ENCODE results near the gene RABL6.

RABL6 gene

DNA sequence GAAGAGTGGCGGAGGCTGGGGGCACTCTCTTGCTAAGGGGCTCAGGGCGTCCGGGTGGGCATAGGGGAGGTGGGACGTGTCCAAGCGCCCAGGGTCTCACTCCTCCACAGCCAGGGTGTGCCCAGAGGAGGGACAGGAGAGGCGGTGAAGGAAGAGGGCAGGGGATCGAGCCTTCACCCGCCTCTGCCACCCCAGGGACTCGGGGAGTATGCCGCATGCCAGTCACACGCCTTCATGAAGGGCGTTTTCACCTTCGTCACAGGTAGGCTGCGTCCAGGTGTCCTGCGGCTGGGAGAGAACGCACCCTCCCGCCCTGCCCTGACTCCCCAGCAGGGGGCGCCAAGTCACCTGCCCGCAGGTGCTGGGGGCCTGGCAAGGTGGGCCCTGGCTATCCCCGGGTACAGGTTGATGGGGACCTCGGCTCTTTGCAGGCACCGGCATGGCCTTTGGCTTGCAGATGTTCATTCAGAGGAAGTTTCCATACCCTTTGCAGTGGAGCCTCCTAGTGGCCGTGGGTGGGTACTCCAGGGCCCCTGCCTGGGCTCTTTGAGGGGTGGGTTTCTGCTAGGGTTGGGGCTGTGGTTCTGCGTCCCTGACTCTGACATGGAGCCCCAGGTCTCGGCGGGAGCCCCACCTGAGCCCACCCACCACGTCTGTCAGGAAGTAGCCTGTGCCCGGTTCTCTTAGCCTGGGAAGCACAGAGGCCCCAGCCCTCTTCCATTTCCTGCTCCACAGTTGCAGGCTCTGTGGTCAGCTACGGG lies 16.1 kb upstream of the RABL6 start:
- peak overlapping the region; percentile 89 for H3K27ac ChIP-seq
- DNase-seq (ENCODE audit: low spot score) = peak; percentile 95
- POLR2A ChIA-PET (ENCODE audit: low non-redundant PET) = interaction anchor here (1.2 kb wide), 1 partner anchor 15 kb away, joined by 5 read pairs; no protein-coding TSS in a partner anchor
- CTCF ChIA-PET = interaction anchor here (0.7 to 2.4 kb wide), 7 partner anchors 9 to 96 kb away, joined by 3 to 16 read pairs (median 4); partner anchors contain the start of gene RABL6
- TF ChIP-seq, protein P1, sequence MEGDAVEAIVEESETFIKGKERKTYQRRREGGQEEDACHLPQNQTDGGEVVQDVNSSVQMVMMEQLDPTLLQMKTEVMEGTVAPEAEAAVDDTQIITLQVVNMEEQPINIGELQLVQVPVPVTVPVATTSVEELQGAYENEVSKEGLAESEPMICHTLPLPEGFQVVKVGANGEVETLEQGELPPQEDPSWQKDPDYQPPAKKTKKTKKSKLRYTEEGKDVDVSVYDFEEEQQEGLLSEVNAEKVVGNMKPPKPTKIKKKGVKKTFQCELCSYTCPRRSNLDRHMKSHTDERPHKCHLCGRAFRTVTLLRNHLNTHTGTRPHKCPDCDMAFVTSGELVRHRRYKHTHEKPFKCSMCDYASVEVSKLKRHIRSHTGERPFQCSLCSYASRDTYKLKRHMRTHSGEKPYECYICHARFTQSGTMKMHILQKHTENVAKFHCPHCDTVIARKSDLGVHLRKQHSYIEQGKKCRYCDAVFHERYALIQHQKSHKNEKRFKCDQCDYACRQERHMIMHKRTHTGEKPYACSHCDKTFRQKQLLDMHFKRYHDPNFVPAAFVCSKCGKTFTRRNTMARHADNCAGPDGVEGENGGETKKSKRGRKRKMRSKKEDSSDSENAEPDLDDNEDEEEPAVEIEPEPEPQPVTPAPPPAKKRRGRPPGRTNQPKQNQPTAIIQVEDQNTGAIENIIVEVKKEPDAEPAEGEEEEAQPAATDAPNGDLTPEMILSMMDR (conservative IDR thresholded peaks at IDR 0.05; ENCODE audit: low read depth) = peak; percentile 100

DNA sequence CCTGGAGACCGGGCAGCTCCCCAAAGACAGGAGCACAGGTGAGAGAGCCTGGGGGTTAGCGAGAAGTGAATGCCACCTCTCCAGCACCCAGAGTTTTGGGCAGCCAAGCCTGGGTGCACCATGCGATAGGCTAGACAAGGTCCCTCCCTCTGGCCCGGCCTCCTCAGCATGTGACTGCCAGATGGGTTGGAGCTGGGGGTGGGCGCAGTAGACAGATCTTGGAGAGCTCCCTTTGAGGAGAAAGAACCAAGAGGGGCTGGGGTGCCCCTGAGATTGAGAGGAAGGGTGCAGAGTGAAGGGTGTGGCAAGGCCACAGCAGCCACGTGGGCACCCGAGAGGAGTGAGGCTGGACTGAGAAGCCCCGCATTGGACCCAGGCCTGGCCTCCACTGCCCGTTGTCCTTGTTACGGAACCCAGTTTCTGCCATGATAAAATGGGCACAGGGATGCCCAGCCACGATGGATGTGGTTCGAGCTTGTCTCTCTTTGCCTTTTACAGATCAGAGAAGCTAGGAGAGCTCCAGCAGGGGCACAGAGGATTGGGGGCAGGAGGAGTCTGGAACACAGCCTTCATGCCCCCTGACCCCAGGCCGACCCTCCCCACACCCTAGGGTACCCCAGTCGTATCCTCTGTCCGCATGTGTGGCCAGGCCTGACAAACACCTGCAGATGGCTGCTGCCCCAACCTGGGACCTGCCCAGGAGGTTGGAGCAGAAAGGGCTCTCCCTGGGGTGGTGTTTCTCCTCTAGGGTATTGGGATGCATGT lies 15.2 kb upstream of the RABL6 start:
- DNase-seq (ENCODE audit: low spot score) = no peak

DNA sequence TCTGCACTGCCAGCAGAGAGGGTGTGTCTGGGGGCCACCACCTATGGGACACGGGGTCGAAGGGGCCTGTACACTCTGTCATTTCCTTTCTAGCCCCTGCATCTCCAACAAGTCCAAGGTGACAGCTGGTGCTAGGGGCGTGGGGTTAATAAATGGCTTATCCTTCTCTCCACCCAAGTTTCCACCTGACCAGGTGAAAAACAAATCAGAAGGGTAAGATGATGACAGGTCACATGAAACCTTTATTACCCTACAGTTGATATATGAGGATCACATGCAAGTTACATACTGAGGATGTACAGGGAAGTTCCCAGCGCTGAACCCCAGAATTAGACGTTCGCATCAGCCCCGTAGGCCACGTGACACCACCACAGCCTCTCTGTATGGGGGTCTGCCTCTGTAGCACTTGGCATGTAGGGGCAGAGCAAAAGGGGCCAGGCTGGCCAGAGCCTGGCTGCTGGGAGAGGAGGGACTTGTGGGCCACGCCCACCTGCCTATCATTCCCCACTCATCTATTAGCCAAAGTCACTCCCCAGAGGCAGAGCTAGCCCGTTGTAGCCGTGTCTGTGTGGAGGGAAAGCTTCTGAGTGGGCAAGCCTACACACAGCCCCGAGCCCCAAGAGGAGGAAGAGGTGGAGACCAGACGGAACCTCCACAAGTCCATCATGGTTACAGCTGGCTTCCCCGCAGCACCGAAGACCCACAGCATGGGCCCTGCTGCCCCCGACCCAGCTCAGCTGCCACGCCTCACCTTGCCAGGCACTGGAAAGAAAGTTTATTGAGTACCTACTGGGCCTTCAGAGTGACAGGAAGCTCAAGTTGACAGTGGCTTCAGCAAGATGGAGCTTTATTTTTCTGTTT lies 14.4 kb upstream of the RABL6 start:
- peak; percentile 36 for DNase-seq (ENCODE audit: low spot score)
- POLR2A ChIA-PET (ENCODE audit: low non-redundant PET) = interaction anchor here (1.2 kb wide), 1 partner anchor 13 kb away, joined by 5 read pairs; no protein-coding TSS in a partner anchor
- CTCF ChIA-PET = interaction anchor here (0.6 to 2.4 kb wide), 7 partner anchors 13 to 235 kb away, joined by 3 to 16 read pairs (median 3); partner anchors contain the start of genes ABCA2 and RABL6

More for the DNA sequence above, 15.2 kb upstream of the RABL6 start:
- TF ChIP-seq, protein P1 (conservative IDR thresholded peaks at IDR 0.05; ENCODE audit: low read depth) = no peak
- POLR2A ChIA-PET (ENCODE audit: low non-redundant PET) = interaction anchor here (1.2 kb wide), 1 partner anchor 14 kb away, joined by 5 read pairs; no protein-coding TSS in a partner anchor
- CTCF ChIA-PET = interaction anchor here (0.6 to 2.4 kb wide), 7 partner anchors 14 to 97 kb away, joined by 3 to 16 read pairs (median 4); partner anchors contain the start of gene RABL6
- peak overlapping the region; percentile 89 for H3K27ac ChIP-seq

DNA sequence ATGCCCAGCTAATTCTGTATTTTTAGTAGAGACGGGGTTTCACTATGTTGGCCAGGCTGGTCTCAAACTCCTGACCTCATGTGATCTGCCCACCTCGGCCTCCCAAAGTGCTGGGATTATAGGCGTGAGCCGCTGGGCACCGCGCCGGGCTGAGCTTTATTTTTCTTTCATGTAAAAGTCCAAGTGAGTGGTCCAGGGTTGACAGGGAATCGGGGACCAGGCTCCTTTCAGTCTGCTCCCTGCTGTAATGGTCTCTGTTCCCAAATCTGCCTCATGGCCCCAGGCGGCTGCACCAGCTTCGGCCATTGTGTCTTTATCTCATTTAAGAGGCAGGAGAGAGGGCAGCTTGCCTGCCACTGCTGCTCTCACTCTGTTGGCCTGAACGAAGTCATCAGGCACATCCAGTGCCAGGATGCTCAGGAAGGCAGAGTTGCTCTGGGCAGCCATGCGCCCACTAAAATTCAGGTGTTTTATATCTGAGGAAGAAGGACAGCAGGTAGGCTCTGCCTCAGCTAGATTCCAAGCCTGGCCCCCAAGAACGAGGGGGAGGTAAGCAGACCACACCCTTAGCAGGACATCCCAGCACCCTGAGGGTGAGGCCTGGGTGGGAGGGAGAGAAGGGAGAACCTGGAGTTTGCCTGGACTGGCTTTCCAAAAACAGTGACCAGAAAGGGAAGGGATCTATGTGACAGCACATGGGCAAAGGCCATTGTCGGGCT lies 13.3 kb upstream of the RABL6 start:
- ChIA-PET CTCF (interaction anchor here (1.0 to 1.2 kb wide), 2 partner anchors 49 to 234 kb away, joined by 3 read pairs; partner anchors contain the start of gene ABCA2), POLR2A (ENCODE audit: low non-redundant PET) (no interaction called here)
- TF ChIP-seq, protein P1 (conservative IDR thresholded peaks at IDR 0.05; ENCODE audit: low read depth) = no peak
- no peak for DNase-seq (ENCODE audit: low spot score)
- H3K27ac ChIP-seq = peak overlapping the region; percentile 89

More for the DNA sequence above, 14.4 kb upstream of the RABL6 start:
- H3K27ac ChIP-seq = peak overlapping the region; percentile 89
- TF ChIP-seq, protein P1 (conservative IDR thresholded peaks at IDR 0.05; ENCODE audit: low read depth) = no peak

DNA sequence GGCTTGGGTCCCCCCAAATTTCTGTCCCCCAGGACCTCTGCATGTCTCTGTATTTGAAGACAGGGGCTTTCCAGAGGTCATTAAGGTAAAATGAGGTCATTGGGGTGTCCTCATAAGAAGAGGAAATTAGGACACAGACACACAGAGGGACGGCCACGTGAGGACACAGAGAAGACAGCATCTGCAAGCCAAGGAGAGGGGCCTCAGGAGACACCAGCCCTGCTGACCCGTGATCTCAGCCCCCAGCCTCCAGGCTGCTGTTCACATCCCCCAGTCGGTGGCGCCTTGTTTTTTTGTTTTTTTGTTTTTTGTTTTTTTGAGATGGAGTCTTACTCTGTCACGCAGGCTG lies 12.8 kb upstream of the RABL6 start:
- ChIA-PET CTCF (no interaction called here), POLR2A (ENCODE audit: low non-redundant PET) (no interaction called here)
- DNase-seq (ENCODE audit: low spot score) = no peak
- TF ChIP-seq, protein P1 (conservative IDR thresholded peaks at IDR 0.05; ENCODE audit: low read depth) = no peak
- H3K27ac ChIP-seq = peak overlapping the region; percentile 89

Data from RWPE1 (cell line).